ENCODE data around the gene RGS1.

DNA sequence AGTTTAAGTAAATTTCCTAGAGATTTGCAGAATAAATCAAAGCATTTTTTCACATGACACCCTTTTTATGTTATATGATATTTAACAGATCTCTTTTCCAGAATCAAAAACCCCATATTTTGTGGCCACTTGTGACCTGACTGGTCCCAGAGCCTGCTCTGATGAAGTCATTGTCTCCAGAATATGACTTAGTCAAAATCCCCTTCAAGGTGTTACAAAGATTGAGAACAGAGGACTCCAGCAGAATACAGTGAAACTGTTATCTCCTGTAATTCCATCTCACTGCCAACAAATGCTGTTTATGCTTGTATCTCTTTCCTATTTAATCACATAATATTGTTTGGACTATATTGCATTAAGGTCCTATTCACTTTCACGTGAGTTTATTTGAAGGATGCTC lies 25.6 kb downstream of the RGS1 start:
- TF ChIP-seq, protein P1, sequence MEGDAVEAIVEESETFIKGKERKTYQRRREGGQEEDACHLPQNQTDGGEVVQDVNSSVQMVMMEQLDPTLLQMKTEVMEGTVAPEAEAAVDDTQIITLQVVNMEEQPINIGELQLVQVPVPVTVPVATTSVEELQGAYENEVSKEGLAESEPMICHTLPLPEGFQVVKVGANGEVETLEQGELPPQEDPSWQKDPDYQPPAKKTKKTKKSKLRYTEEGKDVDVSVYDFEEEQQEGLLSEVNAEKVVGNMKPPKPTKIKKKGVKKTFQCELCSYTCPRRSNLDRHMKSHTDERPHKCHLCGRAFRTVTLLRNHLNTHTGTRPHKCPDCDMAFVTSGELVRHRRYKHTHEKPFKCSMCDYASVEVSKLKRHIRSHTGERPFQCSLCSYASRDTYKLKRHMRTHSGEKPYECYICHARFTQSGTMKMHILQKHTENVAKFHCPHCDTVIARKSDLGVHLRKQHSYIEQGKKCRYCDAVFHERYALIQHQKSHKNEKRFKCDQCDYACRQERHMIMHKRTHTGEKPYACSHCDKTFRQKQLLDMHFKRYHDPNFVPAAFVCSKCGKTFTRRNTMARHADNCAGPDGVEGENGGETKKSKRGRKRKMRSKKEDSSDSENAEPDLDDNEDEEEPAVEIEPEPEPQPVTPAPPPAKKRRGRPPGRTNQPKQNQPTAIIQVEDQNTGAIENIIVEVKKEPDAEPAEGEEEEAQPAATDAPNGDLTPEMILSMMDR (IDR thresholded peaks at IDR 0.05): no peak
- TF ChIP-seq EP300 (IDR thresholded peaks at IDR 0.05) (no peak), POLR2A (IDR thresholded peaks at IDR 0.05) (no peak), POLR2AphosphoS5 (IDR thresholded peaks at IDR 0.05) (no peak)
